Neural cell (in vitro differentiated cells): ENCODE data around the gene NELL1. TPM values are rescaled to one million over a fixed set of nuclear protein-coding genes. Genes with fewer than 3 reads are reported as not detected.

Source experiments
- H2AFZ ChIP-seq: fragments of 200-600, 300-800 bp; sonication (generic), shearing (Covaris generic); 2 replicates; pipeline ENCODE4 v1.6.0; 2014; ENCODE audit warnings: low read depth, mild to moderate bottlenecking, antibody characterized with exemption, low read length, moderate library complexity
- H3F3A ChIP-seq: fragments of 200-600 bp; shearing (Covaris generic); 2 replicates; pipeline ENCODE4 v1.6.1; 2016; ENCODE audit warnings: mild to moderate bottlenecking, moderate library complexity, mixed read lengths, antibody characterized with exemption, low read length; ENCODE audit not compliant: insufficient read depth, poor library complexity, severe bottlenecking
- H3K27ac ChIP-seq: fragments of 200-600, 300-800 bp; sonication (generic), shearing (Covaris generic); 2 replicates; pipeline ENCODE4 v1.5.1; 2014; ENCODE audit warnings: mild to moderate bottlenecking, low read length, moderate library complexity
- H3K27me3 ChIP-seq: fragments of 300-800, 200-600 bp; sonication (generic), shearing (Covaris generic); 2 replicates; pipeline ENCODE4 v1.6.0; 2014; ENCODE audit warnings: mild to moderate bottlenecking, low read depth, low read length, moderate library complexity; ENCODE audit not compliant: insufficient read depth
- H3K36me3 ChIP-seq: fragments of 300-800, 200-600 bp; sonication (generic), shearing (Covaris generic); 2 replicates; pipeline ENCODE4 v1.5.1; 2014; ENCODE audit warnings: mild to moderate bottlenecking, antibody characterized with exemption, low read length, moderate library complexity; ENCODE audit not compliant: insufficient read depth
- H3K4me2 ChIP-seq: fragments of 300-800, 200-600 bp; sonication (generic), shearing (Covaris generic); 2 replicates; pipeline ENCODE4 v1.6.0; 2014; ENCODE audit warnings: mild to moderate bottlenecking, low read length
- H3K4me3 ChIP-seq: fragments of 300-800, 200-600 bp; sonication (generic), shearing (Covaris generic); 2 replicates; pipeline ENCODE4 v1.5.1; 2014; ENCODE audit warnings: mild to moderate bottlenecking, low read length, moderate library complexity
- H3K79me2 ChIP-seq: fragments of 200-600 bp; shearing (Covaris generic); replicated peaks from 2 replicates; pipeline ENCODE4 v1.6.0; 2014; ENCODE audit warnings: mild to moderate bottlenecking, low read length, moderate library complexity; ENCODE audit not compliant: insufficient read depth
- H3K9ac ChIP-seq: fragments of 300-800, 200-600 bp; sonication (generic), shearing (Covaris generic); 2 replicates; pipeline ENCODE4 v1.6.1; 2016; ENCODE audit warnings: mild to moderate bottlenecking, low read length, mixed read lengths
- H3K9me2 ChIP-seq: fragments of 200-600 bp; shearing (Covaris generic); 2 replicates; pipeline ENCODE4 v1.6.1; 2016; ENCODE audit warnings: mild to moderate bottlenecking, low read length, mixed read lengths; ENCODE audit not compliant: insufficient read depth
- H3K9me3 ChIP-seq: fragments of 200-600, 300-800 bp; sonication (generic), shearing (Covaris generic); 2 replicates; pipeline ENCODE4 v1.6.1; 2016; ENCODE audit warnings: mild to moderate bottlenecking, mixed run types, low read length, moderate library complexity, mixed read lengths
- H4K20me1 ChIP-seq: fragments of 200-600 bp; shearing (Covaris generic); 2 replicates; pipeline ENCODE4 v1.6.1; 2016; ENCODE audit warnings: mild to moderate bottlenecking, mixed run types; ENCODE audit not compliant: insufficient read depth
- CTCF ChIP-seq: fragments of 450-650 bp; IDR thresholded peaks from 2 replicates; pipeline ENCODE4 v1.5.1; 2014; ENCODE audit warnings: antibody characterized with exemption, mild to moderate bottlenecking, moderate library complexity; ENCODE audit not compliant: poor library complexity, severe bottlenecking
- EP300 ChIP-seq: fragments of 450-650 bp; conservative IDR thresholded peaks from 2 replicates; pipeline ENCODE4 v1.6.1; 2014; ENCODE audit warnings: antibody characterized with exemption, mild to moderate bottlenecking, moderate library complexity; ENCODE audit not compliant: poor library complexity, severe bottlenecking
- EZH2 ChIP-seq: fragments of 200-600, 300-800 bp; shearing (Covaris generic), sonication (generic); IDR thresholded peaks from 2 replicates; pipeline ENCODE4 v1.6.1; 2014; ENCODE audit warnings: antibody characterized with exemption, low read length, borderline replicate concordance, mild to moderate bottlenecking; ENCODE audit not compliant: insufficient read depth, poor library complexity, severe bottlenecking
- MXI1 ChIP-seq: fragments of 450-650 bp; conservative IDR thresholded peaks from 2 replicates; pipeline ENCODE4 v1.6.1; 2014; ENCODE audit warnings: antibody characterized with exemption, mild to moderate bottlenecking; ENCODE audit not compliant: poor library complexity, severe bottlenecking
- POLR2AphosphoS5 ChIP-seq: IDR thresholded peaks from 2 replicates; pipeline ENCODE4 v1.6.1; 2012
- RAD21 ChIP-seq: fragments of 450-650 bp; conservative IDR thresholded peaks from 2 replicates; pipeline ENCODE4 v1.6.1; 2014; ENCODE audit warnings: antibody characterized with exemption, mild to moderate bottlenecking, moderate library complexity
- REST ChIP-seq: IDR thresholded peaks from 2 replicates; pipeline ENCODE4 v1.6.1; 2012; ENCODE audit warnings: borderline replicate concordance
- TAF1 ChIP-seq: IDR thresholded peaks from 2 replicates; pipeline ENCODE4 v1.6.1; 2012; ENCODE audit warnings: low read depth
- polyA plus RNA-seq: library from polyadenylated mRNA; depleted of rRNA; stranded (reverse); fragments of >200 nt; gene quantifications from 2 replicates; pipeline ENCODE4 v1.2.3, GENCODE V29; 2014

NELL1 gene
- polyA plus RNA-seq, 1 donor from 2014 or later: 70.4 TPM

- Histone ChIP-seq H3K4me3 (no peak overlapping the region), H2AFZ (no peak overlapping the region), H3K9me3 (no peaks in the 10 kb centered on the region), H3K27ac (no peak overlapping the region), H3F3A (no peaks in the 10 kb centered on the region), H3K36me3 (no peaks in the 10 kb centered on the region), H3K9me2 (no peaks in the 10 kb centered on the region), H3K79me2 (no peaks in the 10 kb centered on the region), H4K20me1 (no peaks in the 10 kb centered on the region), H3K4me2 (no peak overlapping the region), H3K9ac (no peak overlapping the region), H3K27me3 (no peaks in the 10 kb centered on the region)
- TF ChIP-seq EP300: no peak
- no peak for TF ChIP-seq TAF1
- no peak for TF ChIP-seq POLR2AphosphoS5
- TF ChIP-seq RAD21: no peak
- TF ChIP-seq CTCF: no peak
- no peak for TF ChIP-seq EZH2
Measured at GRCh38 chr11:21038801-21039200, 369.4 kb downstream of the NELL1 start.

- no peaks in the 10 kb centered on the region for H3K9me2 ChIP-seq
- no peak overlapping the region for H2AFZ ChIP-seq
- no peaks in the 10 kb centered on the region for H3K36me3 ChIP-seq
- no peak overlapping the region for H3K27ac ChIP-seq
- no peak overlapping the region for H3K9ac ChIP-seq
- no peaks in the 10 kb centered on the region for H3K27me3 ChIP-seq
- H3K4me3 ChIP-seq: no peak overlapping the region
- H3K9me3 ChIP-seq: no peaks in the 10 kb centered on the region
- TF ChIP-seq REST: no peak
- no peak for TF ChIP-seq MXI1
- no peak for TF ChIP-seq TAF1
- TF ChIP-seq POLR2AphosphoS5: no peak
- no peak for TF ChIP-seq EP300
- no peak for TF ChIP-seq CTCF
- no peak for TF ChIP-seq EZH2
- no peak for TF ChIP-seq RAD21
- H3F3A ChIP-seq: no peaks in the 10 kb centered on the region
- H4K20me1 ChIP-seq: no peaks in the 10 kb centered on the region
- H3K79me2 ChIP-seq: no peaks in the 10 kb centered on the region
- no peak overlapping the region for H3K4me2 ChIP-seq
Measured at GRCh38 chr11:21040630-21041029, 371.2 kb downstream of the NELL1 start.
